NOMO-1 (cell line): ENCODE results near the gene CWC27.
"Not testable (repeated sequence)": the region's sequence is repeated elsewhere in the genome, so short reads cannot be mapped to it uniquely, and the experiment has no call there.

ENCODE experiments used
- DNase-seq, 2 experiments: peaks; one replicate each; lab custom pipeline; 2025; ENCODE audit not compliant: unreplicated experiment in 2 of 2; lab: John Stamatoyannopoulos, UW

The CWC27 gene

GRCh38 chr5:64836786-64837185, 68.1 kb downstream of the CWC27 start:
- no peak for DNase-seq

DNA sequence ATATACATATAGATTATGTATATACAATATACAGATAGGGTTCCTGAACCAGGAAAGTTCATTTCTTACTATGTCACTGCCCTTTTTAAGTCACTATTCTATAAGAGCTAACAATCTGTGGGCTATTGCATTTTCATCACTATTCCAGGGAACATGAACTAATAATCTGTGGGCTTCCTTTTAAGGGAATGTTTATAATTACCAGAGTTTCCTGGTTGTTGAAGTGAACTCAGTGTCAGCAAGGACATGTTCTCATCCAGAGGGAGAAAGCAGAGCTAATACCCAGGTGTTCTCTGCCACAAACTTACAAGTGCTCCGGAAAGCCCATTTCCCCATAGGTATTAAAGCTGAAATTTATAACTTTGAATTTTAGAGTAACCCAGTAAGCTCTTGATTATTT, 69.6 kb downstream of the CWC27 start:
- DNase-seq: no peak

DNA sequence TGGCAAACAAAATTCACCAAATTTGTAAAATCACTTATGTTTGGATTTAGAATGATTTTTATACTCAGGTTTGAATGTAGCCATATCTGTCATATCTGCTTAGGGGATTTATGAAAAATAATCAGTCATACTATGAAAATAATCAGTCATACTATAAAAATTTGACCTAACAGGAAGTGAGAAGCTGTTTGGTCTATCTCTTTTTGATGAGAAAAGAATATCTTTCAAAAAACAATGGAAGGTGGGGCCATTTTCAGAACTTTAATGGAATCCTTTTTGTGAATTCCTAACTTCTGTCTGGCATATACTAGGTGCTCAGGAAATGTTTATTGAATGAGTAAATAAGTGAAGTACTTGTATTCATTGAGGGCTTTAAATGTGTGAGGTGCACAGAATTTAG, 70.1 kb downstream of the CWC27 start:
- DNase-seq: no peak

DNA sequence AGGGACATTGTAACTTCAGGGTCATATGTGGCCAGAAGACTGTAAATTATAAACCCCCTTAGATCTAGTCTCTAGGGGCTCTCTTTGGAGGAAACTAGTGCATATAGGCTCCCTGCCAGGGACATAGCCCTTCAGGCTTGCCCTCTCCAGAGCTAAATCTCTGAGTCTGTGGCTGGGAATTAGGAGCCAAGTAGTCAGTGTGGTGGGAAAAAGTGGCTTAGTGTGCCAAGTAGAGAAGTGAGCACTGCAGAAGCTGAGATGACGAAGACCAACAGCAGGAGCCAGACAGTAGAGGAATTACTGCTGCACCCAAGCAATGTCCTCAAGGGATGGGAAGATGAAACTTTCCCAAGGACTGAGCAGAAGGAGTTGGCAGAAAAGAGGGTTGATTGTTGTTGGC, 71.2 kb downstream of the CWC27 start:
- DNase-seq: no peak

DNA sequence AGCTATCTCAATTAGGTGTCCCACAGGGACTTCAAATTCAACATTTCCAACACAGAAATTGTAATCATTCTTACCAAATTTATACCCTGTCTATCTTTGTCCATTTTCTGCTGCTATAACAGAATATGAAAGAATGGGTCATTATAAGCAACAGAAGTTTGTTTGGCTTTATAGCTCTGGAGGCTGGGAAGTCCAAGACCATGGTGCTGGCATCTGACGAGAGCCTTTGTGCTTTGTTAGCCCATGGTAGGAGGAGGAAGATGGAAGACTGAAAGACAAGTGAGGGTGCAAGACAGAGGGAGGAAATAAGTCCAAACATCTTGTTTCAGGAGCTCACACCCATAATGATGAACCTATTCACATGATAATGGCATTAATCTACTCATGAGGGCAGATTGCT, 72.2 kb downstream of the CWC27 start:
- DNase-seq: no peak

DNA sequence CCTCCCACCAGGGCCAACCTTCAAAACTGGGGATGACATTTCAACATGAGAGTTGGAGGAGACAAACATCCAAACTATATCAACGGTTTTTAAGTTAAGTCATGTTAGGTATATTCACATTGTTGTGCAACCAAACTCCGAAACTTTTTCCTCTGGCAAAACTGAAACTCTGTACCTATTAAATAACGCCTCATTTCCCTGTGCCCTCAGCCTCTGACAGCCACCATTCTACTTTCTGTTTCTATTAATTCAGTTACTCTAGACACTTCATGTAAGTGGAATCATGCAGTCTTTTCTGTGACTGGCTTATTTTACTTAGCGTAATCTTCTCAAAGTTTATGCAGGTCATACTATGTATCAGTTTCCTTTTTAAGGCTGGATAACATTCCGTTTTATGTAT, 85.0 kb downstream of the CWC27 start:
- no peak for DNase-seq

GRCh38 chr5:64854855-64855254, 86.1 kb downstream of the CWC27 start:
- no peak for DNase-seq

DNA sequence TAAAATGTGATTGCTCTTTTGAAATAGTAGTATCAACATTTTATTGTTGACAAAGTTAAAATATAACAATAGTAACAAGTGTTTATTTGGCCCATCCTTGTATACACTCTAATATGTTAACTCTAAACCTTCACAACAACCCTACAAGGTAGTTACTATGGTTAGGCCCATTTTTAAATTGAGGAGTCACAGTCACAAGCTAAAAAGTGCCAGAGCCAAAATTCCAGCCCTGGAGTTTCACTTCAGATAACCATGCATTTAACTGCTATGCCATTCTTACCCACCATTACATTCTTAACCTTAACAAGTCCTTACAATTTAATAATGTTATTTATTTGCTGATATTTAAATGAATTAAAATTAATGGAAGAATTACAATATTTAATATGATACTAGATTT, 91.2 kb downstream of the CWC27 start:
- DNase-seq: no peak

DNA sequence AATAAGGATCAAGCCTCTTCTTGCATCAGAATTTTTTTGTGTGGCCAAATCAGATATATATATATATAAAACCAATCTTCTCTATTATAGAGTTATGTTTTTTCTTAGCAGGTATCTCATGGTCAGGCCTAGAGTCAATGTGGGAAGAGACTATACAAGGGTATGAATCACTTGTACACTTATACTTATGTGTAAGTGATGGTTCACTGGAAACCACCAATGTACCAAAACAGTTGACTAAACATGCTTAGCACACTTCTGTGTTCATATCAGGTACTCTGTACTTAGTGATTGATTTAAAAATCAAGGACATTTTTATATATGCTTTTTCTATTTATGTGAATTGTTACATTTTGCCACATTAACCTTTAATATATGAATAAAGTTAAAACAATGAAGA, 92.6 kb downstream of the CWC27 start:
- DNase-seq: no peak

DNA sequence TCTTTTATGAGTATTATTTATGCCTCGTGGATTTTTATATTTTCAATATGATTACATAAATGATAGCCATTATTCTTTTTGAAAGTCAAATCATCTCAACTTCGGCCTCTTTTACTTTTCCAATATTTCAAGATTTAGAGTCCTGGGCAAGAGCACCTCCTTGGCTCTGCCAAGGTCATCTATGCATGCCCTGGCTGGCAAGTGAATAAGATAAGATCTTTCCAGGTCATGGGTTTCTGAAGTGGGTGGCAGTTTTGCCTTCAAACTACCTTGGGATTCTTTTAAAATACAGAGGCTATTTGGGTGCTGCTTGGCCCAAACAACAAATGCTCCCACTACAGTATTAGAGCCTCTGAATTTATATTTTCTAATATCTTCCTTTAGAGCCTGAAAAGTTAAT, 95.4 kb downstream of the CWC27 start:
- no peak for DNase-seq

DNA sequence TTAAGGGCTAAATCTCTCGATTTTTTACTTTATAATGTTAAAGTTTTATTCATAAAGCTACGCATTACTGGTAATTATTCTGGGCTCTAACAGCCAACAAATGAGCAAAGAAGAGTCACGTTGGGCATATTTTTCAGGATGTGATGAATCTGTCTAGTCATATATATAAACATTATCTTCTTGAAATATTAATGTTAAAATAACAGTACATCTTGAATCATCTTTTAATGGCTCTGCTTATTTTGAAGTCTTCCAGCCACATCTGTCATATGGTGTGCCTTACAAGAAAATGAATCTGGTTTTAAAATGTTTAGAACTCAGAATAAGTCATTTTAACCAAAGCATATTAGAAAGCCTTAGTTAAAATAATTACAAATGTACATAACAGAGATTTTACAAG, 96.9 kb downstream of the CWC27 start:
- no peak for DNase-seq

GRCh38 chr5:64869419-64869818, 100.7 kb downstream of the CWC27 start:
- no peak for DNase-seq

GRCh38 chr5:64872044-64872443, 103.3 kb downstream of the CWC27 start:
- DNase-seq: no peak

DNA sequence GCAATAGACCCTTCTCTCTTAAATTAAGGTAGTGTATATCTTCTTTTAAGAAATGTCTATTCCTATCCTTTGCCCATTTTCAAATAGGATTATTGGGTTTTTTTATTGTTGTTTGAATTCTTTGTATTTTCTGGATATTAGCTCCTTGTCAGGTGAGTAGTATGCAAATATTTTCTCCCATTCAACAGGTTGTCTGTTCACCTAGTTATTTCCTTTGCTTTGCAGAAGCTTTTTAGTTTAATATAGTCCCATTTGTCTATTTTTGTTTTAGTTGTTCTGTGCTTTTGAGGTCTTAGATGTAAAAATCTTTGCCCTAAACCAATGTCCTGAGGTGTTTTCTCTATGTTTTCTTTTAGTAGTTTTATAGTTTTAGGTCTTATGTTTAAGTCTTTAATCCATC, 104.7 kb downstream of the CWC27 start:
- DNase-seq: no peak

GRCh38 chr5:64874753-64875152, 106.0 kb downstream of the CWC27 start:
- DNase-seq: no peak

DNA sequence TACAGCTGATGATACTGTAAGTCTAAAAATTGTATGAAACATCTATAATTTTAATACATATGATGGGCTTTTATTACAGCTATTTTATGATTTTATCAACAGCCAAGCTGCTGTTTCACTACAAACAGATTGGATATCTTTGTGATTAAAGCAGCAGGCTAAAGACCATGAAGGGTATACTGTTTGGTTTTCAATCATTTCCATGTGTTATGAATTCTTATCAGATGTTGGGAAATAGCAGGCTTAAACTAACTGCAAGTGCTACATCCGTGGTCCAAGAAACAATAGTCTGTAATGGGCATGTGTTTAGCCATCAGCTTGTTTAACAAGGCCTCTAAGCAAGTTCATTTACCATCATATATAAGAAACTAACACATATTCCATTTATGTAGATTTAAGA, 107.5 kb downstream of the CWC27 start:
- no peak for DNase-seq

GRCh38 chr5:64880821-64881220, 112.1 kb downstream of the CWC27 start:
- DNase-seq: no peak

DNA sequence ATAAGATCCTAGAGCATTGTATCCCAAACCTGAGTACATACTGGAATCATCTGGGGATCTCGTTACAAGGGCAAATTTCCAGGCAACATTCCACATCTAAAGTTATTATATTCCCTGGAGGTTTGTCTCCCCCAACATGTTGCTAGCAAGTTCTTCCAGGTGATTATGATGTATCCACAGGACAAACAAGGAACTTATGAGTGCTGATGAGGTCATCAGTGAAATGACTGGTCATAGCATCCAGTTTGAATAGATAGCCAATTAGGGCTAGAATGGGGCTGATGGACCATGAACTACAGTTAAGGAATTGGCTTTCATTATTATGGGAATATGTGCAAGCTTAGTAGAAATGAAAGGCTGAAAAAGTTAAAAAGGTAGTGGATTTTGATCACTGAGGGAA, 115.2 kb downstream of the CWC27 start:
- no peak for DNase-seq

GRCh38 chr5:64884541-64884940, 115.8 kb downstream of the CWC27 start:
- DNase-seq: no peak

DNA sequence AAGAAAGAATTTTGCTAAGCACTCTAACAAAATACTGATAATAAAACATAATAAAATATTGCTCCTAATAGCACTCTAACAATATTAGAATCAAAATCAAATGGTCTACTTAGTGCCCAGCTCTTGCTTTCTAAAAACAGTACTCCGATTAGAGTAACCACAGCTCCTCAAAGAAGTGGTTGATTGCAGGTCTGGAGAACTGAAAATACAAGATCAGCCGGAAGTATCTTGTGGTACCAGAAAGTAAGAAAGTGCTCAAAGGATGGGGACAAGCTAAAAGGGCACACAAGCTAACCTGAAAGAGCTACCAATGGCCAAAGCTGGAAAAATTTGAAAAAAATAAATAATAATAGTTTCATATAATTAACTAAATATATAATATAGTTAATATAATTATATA, 119.2 kb downstream of the CWC27 start:
- no peak for DNase-seq

GRCh38 chr5:64895748-64896147, 127.0 kb downstream of the CWC27 start:
- DNase-seq: no peak

GRCh38 chr5:64899838-64900237, 131.1 kb downstream of the CWC27 start:
- DNase-seq: no peak

GRCh38 chr5:64900618-64901017, 131.9 kb downstream of the CWC27 start:
- DNase-seq: no peak

- not testable (repeated sequence) for DNase-seq
Measured at GRCh38 chr5:64907399-64907798, 138.7 kb downstream of the CWC27 start.
